Measurements from ENCODE around the gene TMEM140.
"Not testable (repeated sequence)": the region's sequence is repeated elsewhere in the genome, so short reads cannot be mapped to it uniquely, and the experiment has no call there.

Gene TMEM140

DNA sequence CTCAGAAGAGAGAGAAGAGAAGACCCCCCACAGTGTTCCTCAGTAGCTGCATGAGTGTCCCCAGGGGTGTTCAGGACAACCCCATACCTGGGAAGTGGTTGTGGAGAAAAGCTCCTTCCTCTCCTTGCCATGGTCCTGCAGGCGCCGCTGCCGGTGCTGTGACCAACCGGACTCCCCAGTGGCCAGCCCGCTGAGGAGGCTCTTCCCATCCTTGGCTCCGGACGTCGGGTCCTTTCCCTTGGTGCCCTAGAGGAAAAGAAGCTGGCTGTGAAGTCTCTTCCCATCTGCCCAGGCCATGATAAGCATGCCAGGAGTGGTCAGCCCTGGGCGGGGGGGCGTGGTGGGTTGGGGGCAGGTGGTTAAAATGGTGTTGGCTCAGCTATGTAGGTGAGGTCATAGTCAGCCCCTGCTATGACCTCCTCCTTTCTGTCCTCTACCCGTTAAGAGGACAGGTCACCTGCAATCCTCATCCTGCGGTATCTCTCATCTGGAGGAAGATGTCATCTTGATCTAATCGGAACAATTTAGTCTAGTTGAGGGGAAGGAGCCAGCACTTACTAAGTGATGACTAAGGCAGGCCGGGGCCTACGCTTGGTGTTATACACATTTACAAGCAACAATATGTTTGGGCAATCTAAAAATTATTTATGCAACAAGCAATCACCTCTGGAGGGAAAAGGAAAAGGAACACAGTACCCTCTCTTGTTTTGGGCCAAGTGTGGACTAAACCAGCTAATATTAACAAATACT, 50.2 kb downstream of the TMEM140 start:
- DNase-seq: no peak

GRCh38 chr7:135199439-135199838, 51.6 kb downstream of the TMEM140 start:
- DNase-seq: no peak

- DNase-seq: no peak
Measured at GRCh38 chr7:135200821-135201331, 53.0 kb downstream of the TMEM140 start.

DNA sequence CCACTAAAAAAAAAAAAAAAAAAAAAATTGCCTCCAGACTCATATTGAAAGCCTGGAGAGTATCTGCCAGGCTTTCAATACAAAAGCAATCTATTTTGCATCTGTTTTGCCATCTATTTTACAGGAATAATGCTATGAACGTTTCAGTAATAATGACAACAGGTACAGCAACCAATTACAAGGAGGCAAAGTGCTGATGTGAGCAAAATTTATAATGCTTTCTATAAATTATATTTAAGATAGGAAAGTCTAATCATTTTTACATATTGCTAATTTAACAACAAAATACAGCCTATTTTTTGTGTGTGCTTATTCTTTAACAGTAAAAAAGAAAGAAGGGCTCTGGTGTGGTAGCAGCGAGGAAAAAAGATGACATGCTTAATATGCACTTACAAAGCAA, 53.5 kb downstream of the TMEM140 start:
- DNase-seq: no peak

- no peak for DNase-seq
Measured at GRCh38 chr7:135204341-135204749, 56.5 kb downstream of the TMEM140 start.

GRCh38 chr7:135204876-135205275, 57.0 kb downstream of the TMEM140 start:
- DNase-seq: no peak

GRCh38 chr7:135205850-135206249, 58.0 kb downstream of the TMEM140 start:
- no peak for DNase-seq

DNA sequence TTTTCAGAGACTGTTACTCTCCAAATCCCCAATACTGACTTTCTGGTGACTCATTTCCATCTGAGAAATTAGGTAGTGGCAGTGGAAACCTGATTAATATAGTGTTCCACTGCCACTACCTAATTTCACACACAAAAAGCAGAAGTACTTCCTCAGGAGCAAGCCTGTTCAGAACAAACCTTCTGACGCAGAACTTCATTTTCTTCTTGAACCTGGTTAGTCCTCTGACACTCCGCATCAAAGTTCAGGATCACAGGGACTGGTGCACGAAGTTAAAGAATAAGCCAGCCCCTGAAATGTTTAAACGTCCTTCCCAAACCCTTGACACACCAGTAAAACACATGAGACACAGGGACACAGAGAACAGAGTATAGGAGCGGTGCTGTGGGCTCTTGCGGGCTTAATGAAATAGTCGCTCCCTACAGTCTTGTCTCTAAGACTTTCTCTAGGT, 59.1 kb downstream of the TMEM140 start:
- DNase-seq: no peak

DNA sequence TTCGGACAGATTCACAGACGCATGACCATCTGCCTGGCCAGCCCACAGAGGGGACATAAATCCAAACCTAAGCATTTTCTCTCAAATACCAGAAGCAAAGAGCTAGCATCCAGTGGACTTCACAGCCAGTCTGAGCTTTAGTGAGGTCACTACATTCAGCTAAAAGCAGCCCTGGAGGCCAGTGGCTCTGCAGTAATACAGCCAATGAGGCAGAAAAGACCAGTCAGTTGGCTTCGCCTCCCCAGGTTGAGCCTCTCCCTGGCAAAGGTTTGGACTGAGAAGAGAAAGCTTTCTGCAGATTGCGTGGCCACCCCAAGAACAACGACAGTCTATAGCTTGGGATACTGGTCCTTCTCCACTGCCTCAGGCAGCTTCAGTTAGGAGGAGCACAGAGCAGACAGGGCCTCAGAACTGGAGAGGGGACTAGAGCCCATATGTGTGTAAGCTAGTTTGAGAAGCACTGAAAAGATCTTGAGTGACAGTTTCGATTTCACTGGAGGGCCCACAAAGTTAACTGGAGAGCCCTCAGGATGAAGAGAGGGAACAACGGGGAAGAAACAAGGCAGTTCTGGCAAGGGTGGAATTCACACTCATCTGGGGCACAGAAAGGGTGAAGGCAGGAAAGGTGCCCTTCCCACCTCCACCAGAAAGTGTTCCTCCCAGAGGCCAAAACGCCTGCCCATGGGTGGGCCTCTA, 59.7 kb downstream of the TMEM140 start:
- no peak for DNase-seq

DNA sequence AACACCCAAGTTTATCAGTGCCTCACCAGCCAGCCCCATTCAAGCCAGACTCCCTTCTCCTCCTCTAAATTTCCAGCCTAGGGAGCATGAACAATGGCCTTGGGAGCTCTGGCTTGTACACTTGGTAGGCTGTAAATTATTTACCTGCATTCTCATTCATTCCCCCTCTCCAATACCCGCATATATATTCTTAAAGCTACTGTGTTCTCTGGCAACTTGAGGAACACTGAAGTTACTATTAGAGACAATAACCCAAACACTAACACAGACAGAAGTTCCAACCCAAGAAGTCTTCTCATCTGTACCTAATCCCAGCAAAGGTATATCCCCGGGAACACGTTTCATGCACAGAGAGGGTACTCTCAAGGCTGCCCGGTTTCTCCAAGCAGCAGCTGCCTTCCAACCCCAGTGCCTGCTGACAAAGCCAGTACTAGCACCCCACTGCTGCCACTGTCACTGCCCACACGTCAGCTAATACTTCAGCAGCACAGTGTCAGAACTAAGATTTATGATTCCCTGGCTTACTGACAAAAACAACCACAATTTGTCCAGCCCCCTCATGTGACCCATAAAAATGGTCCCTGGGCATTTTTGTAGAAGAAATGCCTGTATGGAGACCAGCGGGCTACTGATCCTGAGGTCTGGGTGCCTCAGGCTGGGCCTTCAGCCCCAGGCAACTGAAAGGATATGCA, 60.4 kb downstream of the TMEM140 start:
- DNase-seq: no peak

DNA sequence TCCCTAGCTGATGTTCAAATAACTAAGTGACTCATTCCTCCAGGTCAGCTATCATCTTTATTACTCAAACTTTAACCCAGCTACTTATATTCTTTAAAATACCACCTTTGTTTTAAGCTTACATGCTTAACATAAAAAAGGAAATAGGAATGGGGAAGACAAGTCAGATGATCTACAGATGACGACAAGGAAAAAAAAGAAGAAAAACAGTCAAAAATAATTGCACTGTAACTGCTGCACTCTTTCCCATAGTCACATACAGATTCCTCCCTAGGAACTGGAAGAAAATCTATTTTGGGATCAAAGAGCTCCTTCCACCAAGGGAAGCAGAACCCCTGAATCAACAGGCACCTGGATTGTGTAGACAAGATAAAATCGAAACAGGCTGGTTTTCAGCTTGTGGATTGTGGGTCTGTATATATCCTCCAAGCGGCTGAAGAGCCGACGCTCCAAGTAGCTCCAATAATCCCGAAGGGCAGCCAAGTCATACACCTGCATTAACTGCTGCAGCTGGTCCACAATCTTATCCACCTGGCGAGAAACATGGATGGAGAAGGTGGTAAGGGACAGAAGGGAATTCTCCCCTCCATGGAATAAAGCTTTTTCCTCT, 61.5 kb downstream of the TMEM140 start:
- no peak for DNase-seq

DNA sequence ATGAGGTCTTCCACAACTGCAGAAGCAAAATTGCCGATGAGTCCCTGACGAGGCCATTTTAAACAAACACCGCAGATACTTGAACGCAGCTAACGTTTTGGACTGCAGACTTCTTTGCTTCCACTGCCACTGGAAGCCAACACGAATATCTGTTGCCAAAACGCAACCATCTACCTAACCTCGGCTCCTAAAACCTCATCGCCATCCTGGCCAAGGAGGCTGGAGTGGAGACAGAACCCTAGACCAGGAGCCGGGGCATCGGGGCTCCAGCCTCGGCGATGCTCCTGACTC, 63.0 kb downstream of the TMEM140 start:
- no peak for DNase-seq

- DNase-seq: peak; percentile 98
Measured at GRCh38 chr7:135211179-135211945, 63.5 kb downstream of the TMEM140 start, which contains the start of gene WDR91. Gene WDR91 (minus strand): TSS chr7:135211526. CDS start chr7:135211502, 24 bp downstream.

GRCh38 chr7:135211946-135212685, 64.2 kb downstream of the TMEM140 start:
- not testable (repeated sequence) for DNase-seq

- no peak for DNase-seq
Measured at GRCh38 chr7:135213831-135214230, 66.0 kb downstream of the TMEM140 start.

DNA sequence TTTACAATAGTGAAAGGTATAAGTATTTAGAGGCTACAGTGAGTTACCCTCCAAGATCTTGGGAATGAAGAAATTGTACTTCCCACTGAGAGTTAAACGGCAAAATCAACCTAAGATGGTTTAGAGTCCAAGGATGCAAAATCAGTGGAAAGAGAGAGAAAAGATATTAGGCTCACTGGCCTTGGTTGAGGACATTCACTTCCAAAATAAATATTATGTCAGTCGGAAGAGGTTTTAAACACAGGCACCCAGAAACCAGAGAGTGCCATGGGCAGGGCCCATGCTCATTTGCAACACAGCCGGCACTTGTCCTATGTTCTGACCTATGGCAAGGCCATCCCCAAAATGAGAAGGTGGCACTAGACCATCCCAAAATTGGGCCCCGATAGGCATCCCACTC, 67.3 kb downstream of the TMEM140 start:
- DNase-seq: no peak

DNA sequence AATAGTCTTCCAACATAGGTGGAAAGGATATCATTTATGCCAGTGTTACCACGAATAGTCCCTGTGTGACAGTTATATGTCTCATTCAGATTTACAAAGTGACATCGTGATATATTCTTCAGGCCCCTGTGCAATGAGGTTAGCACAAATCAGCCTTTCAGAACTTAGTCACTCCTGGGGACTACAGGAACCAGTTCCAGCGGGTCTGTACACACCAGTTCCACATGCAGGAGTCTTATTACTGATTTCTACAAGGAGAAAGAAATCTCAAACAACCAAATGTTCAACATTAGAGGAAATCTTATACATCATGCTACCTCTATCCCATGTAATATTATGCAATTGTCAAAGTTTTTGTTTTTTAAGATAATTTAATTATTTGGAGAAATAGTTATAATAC, 67.8 kb downstream of the TMEM140 start:
- DNase-seq: no peak

Data from cortex of kidney (tissue), 1 donor.